Measurements from ENCODE around the gene CHRFAM7A.
"Not testable (repeated sequence)": the region's sequence is repeated elsewhere in the genome, so short reads cannot be mapped to it uniquely, and the experiment has no call there.

- not testable (repeated sequence) for TF ChIP-seq POLR2AphosphoS5, CTCF (IDR thresholded peaks at IDR 0.05)
Measured at GRCh38 chr15:30414160-30414559, 20.8 kb upstream of the CHRFAM7A start, which contains the start of gene GOLGA8R.
